ENCODE data around the gene PET117.
"Not testable (repeated sequence)": the region's sequence is repeated elsewhere in the genome, so short reads cannot be mapped to it uniquely, and the experiment has no call there.

Gene PET117

GRCh38 chr20:18164356-18164755 is 26.7 kb downstream of the PET117 start:
- no peak for DNase-seq (ENCODE audit: low spot score)

DNA sequence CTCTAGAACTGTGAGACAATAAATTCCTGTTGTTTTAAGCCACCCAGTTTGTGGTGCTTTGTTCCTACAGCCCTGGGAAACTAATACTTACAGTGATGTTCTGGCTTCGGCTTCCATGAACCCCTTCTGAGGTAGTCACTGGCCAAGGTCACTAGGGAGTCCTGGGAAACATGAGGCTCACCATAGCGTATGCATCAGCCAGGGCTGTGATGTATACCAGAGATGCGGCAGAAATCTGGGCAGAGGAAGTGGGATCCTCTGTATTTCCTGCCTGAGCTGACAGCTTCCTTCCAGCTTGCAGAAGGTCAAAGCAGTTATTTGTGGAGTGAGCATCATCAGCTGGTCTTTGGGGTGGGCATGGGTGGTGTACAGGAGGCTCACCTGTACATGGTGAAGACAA is 27.9 kb downstream of the PET117 start:
- DNase-seq (ENCODE audit: low spot score), result no peak

DNA sequence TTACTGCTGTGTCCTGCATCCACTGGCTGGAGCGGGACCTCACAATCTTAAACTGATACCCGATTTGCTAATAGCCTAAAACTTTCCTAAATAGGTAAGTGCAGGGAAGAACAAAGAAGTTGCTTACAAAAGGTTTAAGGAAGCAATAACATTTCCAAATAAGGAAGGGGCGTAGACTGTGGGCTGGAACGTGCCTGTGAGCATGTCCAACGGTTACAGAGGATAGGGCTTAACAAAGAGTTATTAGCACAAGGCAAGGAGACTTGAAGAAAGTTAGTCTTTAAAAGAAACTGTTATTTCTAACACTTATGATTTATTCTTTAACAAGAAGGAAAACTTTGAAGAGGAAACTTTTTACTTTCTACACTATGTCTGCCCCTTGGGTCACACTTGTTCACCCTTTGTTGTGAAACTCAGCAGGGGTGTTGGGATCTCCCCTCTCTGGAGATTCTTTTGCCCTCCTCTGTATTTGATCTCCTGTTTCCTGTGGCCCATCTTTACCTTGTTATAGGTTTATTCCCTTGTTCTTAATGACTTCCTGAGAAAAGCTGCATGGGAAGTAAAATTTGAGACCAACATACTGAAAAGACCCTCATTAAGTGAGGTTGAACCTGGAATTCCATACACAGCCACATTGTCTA is 28.7 kb downstream of the PET117 start:
- DNase-seq (ENCODE audit: low spot score), result no peak

- DNase-seq (ENCODE audit: low spot score), result no peak
These were observed 29.3 kb downstream of the PET117 start for GRCh38 chr20:18166950-18167349.

DNA sequence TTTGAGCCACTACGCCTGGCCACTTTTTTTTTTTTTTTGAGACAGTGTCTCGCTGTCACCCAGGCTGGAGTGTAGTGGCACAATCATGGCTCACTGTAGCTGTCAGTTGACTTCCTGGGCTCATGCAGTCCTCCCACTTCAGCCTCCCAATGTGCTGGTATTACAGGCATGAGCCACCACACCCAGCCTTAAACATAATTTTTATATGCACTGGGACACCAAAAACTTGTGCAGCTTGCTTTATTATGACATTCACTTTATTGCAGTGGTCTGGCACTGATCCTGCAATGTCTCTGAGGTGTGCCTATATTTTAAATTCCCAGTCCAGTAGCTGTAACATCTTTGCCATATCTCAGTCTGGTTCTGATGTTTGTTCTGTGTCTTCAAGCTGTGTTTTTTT is 34.7 kb downstream of the PET117 start:
- DNase-seq (ENCODE audit: low spot score), result no peak

DNA sequence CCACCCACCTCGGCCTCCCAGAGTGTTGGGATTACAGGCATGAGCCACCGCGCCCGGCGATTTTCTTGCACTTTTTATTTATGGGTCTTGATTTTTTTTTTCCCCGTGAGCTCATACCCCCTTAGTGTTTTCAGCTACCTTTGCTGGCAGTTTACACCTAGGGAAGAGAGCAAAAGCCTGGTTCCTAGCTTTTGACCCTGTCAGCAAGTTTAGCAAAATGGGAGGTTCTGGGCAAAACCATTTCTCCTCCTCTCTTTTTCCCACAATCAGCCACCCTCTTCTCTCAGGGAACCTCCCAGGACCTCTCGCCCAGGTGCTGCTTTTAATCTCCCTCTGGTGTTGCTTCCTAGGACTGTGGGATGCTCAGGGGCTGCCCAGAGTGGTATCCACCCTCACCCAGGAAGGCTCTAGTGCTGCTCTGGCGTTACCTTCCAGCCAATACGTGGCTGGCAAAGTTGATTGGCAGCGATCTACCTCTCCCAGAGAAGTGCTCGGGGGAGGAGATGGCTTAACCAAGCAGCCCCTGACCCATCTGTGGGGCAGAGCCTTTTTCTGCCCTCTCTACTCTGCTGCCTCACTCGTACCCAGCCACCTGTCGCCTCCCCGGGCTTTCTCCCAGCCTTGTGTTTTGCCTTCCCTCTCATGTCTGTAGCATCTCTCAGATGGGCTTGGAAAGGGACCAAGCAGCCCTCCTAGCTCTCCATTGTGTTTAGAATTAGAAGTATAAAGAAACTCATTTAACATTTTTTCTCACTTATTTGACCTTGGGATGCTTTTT is 37.4 kb downstream of the PET117 start:
- no peak for DNase-seq (ENCODE audit: low spot score)

- no peak for DNase-seq (ENCODE audit: low spot score)
These were observed 38.7 kb downstream of the PET117 start for GRCh38 chr20:18176318-18176785.

GRCh38 chr20:18180366-18180765 is 42.7 kb downstream of the PET117 start:
- DNase-seq (ENCODE audit: low spot score), result not testable (repeated sequence)

DNA sequence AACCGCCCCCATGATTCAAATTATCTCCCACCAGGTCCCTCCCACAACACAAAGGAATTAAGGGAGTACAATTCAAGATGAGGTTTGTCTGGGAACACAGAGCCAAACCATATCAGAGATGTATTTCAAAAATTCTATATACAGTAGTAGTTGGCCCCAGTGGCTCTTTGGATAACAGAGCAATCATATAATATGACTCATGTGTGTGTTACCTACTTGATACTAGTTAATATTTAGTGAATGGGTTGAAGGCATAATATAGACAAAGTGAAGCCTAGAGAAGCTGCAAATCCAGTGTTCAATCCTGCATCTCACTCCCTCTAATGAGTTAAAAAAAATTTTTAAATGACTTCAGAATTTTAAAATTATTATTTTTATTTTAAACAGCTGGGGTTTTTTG is 43.2 kb downstream of the PET117 start:
- no peak for DNase-seq (ENCODE audit: low spot score)

DNA sequence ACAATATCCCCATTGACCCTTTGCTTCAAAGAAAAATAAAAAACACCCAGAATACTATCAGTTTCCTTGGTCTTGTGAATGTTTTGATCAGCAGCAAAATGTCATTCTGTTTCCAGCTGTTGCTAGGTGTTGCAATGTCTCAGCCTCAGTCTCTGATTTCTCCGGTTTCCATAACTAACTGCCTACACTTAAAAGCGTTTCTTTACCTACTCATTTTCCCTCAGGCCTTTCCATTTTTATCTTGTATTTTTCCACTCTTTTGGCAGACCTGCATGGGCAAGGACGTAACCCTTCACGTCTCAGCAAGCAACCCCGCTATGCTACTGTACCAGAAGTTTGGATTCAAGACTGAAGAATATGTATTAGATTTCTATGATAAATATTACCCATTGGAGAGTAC is 49.4 kb downstream of the PET117 start:
- no peak for DNase-seq (ENCODE audit: low spot score)

- peak; percentile 26 for DNase-seq (ENCODE audit: low spot score)
These were observed 50.8 kb downstream of the PET117 start for GRCh38 chr20:18188434-18188833.

- DNase-seq (ENCODE audit: low spot score), result no peak
These were observed 52.9 kb downstream of the PET117 start for GRCh38 chr20:18190338-18191233.

DNA sequence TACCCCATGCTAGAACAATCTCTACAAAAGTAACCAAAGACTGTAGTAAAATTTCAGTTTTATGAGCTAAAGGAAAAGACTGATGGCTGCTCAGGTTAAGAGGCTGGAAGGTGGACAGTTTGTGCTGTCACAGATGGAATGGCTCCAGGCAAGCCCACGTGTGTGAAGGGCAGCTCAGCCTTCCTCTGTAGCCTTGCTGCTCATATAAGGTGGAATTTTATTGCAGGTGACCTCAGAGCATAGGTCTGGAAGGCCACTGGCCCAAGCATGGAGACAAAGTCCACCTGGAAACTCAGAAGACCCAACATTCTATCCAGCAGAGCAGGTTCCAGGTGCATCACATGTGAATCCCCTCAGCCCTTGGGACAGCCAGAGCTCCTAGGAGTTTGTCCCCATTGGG is 53.6 kb downstream of the PET117 start:
- no peak for DNase-seq (ENCODE audit: low spot score)

Measured in AG08395 (cell line).